K562 (cell line): Measurements from ENCODE around the gene TAF4. TPM values are rescaled to one million over a fixed set of nuclear protein-coding genes. Genes with fewer than 3 reads are reported as not detected.

Experiments
- ATAC-seq: fragments of 200-7000 bp; cut with Tn5 transposase; 3 replicates; pipeline ENCODE4 v1.9.1; 2020; ENCODE audit warnings: moderate library complexity
- BruUV-seq: library from RNA; stranded (reverse); fragments of 400-500 nt; replicated peaks from 2 replicates; lab custom pipeline; 2021; lab: Mats Ljungman, UMichigan
- CTCF ChIA-PET: fragments of 300-600 bp; formaldehyde crosslinking; extraction: SDS; loops from one replicate; lab custom pipeline; 2021; ENCODE audit warnings: low intra/inter-chr PET ratio; lab: Yijun Ruan, JAX
- POLR2A ChIA-PET: fragments of 300-600, 350-650 bp; sonication (Branson Sonifier 250); formaldehyde crosslinking; extraction: SDS; loops from one replicate; lab custom pipeline; 2021; ENCODE audit warnings: antibody characterized with exemption, inconsistent platforms; lab: Yijun Ruan, JAX
- DNase-seq, 4 experiments: peaks; one replicate each; pipeline versions ENCODE4 v3.0.0 to v3.0.0-alpha.2; 2011 to 2018; ENCODE audit warnings: low spot score in 3 of 4, mixed read lengths in 3 of 4; ENCODE audit errors: extremely low read depth in 1 of 4
- FAIRE-seq: peaks from 2 replicates; lab custom pipeline; 2011; peaks lifted over from hg19 to GRCh38; lab: Jason Lieb, UNC
- H2AFZ ChIP-seq: 2 replicates; pipeline ENCODE4 v1.6.0; 2011; ENCODE audit warnings: low read depth, low read length, control low read depth, inconsistent platforms
- H3K27ac ChIP-seq: fragments of 200-600 bp; 3 replicates; pipeline ENCODE4 v1.8.0; 2011; ENCODE audit warnings: low read depth, mild to moderate bottlenecking, control low read depth, inconsistent platforms, low read length, moderate library complexity, mixed read lengths; ENCODE audit errors: extremely low read depth
- H3K27me3 ChIP-seq, 2 experiments: fragments of 300-600 bp in 1 of 2; 2 replicates in 1 of 2; 3 replicates in 1 of 2; pipeline versions ENCODE4 v1.6.0 to v1.8.0; 2011; ENCODE audit warnings: inconsistent platforms in 2 of 2, low read length in 2 of 2, mild to moderate bottlenecking in 1 of 2, mixed read lengths in 1 of 2, moderate library complexity in 1 of 2; ENCODE audit not compliant: control insufficient read depth in 2 of 2, insufficient read depth in 2 of 2
- H3K36me3 ChIP-seq: fragments of 300-600 bp; 3 replicates; pipeline ENCODE4 v1.8.0; 2011; ENCODE audit warnings: mild to moderate bottlenecking, low read length, inconsistent platforms; ENCODE audit not compliant: control insufficient read depth, insufficient read depth
- H3K4me1 ChIP-seq, 2 experiments: fragments of 200-600 bp in 1 of 2; replicated peaks in 1 of 2; 2 replicates in 1 of 2; 3 replicates in 1 of 2; pipeline versions ENCODE4 v1.5.1 to v1.8.0; 2011; ENCODE audit warnings: inconsistent platforms in 2 of 2, low read length in 2 of 2, mild to moderate bottlenecking in 1 of 2, mixed read lengths in 1 of 2, moderate library complexity in 1 of 2; ENCODE audit not compliant: control insufficient read depth in 2 of 2, insufficient read depth in 2 of 2
- H3K4me2 ChIP-seq: 2 replicates; pipeline ENCODE4 v1.6.1; 2011; ENCODE audit warnings: low read length, control low read depth, inconsistent platforms, mixed read lengths; ENCODE audit not compliant: insufficient read depth
- H3K4me3 ChIP-seq: fragments of 200-600 bp; sonication (generic), shearing (Covaris generic); 2 replicates; pipeline ENCODE4 v1.5.1; 2016; ENCODE audit warnings: control low read depth, inconsistent platforms
- H3K79me2 ChIP-seq: fragments of 200-600 bp; 3 replicates; pipeline ENCODE4 v1.8.0; 2011; ENCODE audit warnings: low read length, inconsistent platforms; ENCODE audit not compliant: control insufficient read depth, insufficient read depth
- H3K9ac ChIP-seq, 2 experiments: 2 replicates each; pipeline versions ENCODE4 v1.6.0 to v1.6.1; 2011; ENCODE audit warnings: low read depth in 2 of 2, low read length in 2 of 2, control low read depth in 1 of 2, inconsistent platforms in 1 of 2, mild to moderate bottlenecking in 1 of 2, mixed read lengths in 1 of 2; ENCODE audit not compliant: insufficient read depth in 1 of 2
- H3K9me1 ChIP-seq: one replicate; pipeline ENCODE4 v1.6.0; 2011; ENCODE audit warnings: inconsistent platforms, mild to moderate bottlenecking, low read length, moderate library complexity; ENCODE audit not compliant: control insufficient read depth, insufficient read depth
- H3K9me3 ChIP-seq: replicated peaks from 2 replicates; pipeline ENCODE4 v1.5.1; 2011; ENCODE audit warnings: low read depth, low read length, inconsistent platforms; ENCODE audit not compliant: control insufficient read depth, insufficient read depth
- H4K20me1 ChIP-seq: replicated peaks from 2 replicates; pipeline ENCODE4 v1.6.1; 2011; ENCODE audit warnings: low read length, inconsistent platforms, mixed read lengths; ENCODE audit not compliant: control insufficient read depth, insufficient read depth
- BCOR ChIP-seq: fragments of 450-650 bp; IDR thresholded peaks from 2 replicates; pipeline ENCODE4 v1.6.1; 2016
- CHCHD3 ChIP-seq: fragments of 250-450 bp; sonication (Bioruptor Pico); IDR thresholded peaks from 2 replicates; pipeline ENCODE4 v2.1.2; 2022; ENCODE audit warnings: mild to moderate bottlenecking
- POLR2H ChIP-seq: IDR thresholded peaks from 2 replicates; pipeline ENCODE4 v1.6.1; 2016; ENCODE audit warnings: missing genetic modification characterization, low read depth, mild to moderate bottlenecking, control low read depth, missing compliant biosample characterization, moderate library complexity
- TARDBP ChIP-seq: fragments of 450-650 bp; IDR thresholded peaks from 2 replicates; pipeline ENCODE4 v1.6.1; 2016
- ZSCAN29 ChIP-seq: fragments of 450-650 bp; IDR thresholded peaks from 2 replicates; pipeline ENCODE4 v1.6.1; 2017
- WGBS: fragments of 100-300 bp; shearing (Covaris generic); methylation state at CpG from one replicate; pipeline ENCODE4 v1.1.6; 2016; ENCODE audit warnings: low coverage, mixed read lengths; ENCODE audit not compliant: insufficient coverage; ENCODE audit errors: missing lambda C conversion rate; 5-methylcytosine and 5-hydroxymethylcytosine counted together
- in situ Hi-C: fragments of 300-500 bp; cut with MboI; formaldehyde crosslinking; loops from 4 replicates; pipeline ENCODE4 v1.15.0; 2018; ENCODE audit warnings: inconsistent platforms, mixed read lengths
- intact Hi-C: fragments of 100-400 bp; cut with micrococcal nuclease; formaldehyde crosslinking; loops from 2 replicates; pipeline ENCODE4 v1.14.2; 2022
- polyA plus RNA-seq, 8 experiments: library from polyadenylated mRNA; depleted of rRNA in 4 of 8; stranded (reverse) in 5 of 8; unstranded in 3 of 8; fragments of >200 nt; fragmentation: Nextera tagmentation in 2 of 8; fragmentation: Illumina TruSeq in 1 of 8; extraction: Ambion mirVana in 2 of 8; extraction: Trizol in 1 of 8; gene quantifications; 2 replicates each; pipeline versions ENCODE4 v1.2.1 to v1.2.3, GENCODE V29; 2011 to 2014; ENCODE audit warnings: inconsistent platforms in 1 of 8, missing spikeins in 1 of 8
- total RNA-seq, 7 experiments: library from RNA; depleted of rRNA in 6 of 7; stranded (reverse); fragments of >200 nt in 6 of 7; fragmentation: Illumina TruSeq in 2 of 7; extraction: Trizol in 2 of 7; gene quantifications; 2 replicates each; pipeline versions ENCODE4 v1.2.1 to v1.2.3, GENCODE V29; 2011 to 2021; ENCODE audit warnings: low replicate concordance in 1 of 7
- TF ChIP-seq, protein P1 (sequence below): sonication (generic); formaldehyde crosslinking; IDR thresholded peaks from 2 replicates; pipeline ENCODE4 v1.8.0; 2023; ENCODE audit warnings: mild to moderate bottlenecking, missing genetic modification reagents

Gene TAF4
- total and polyA plus RNA-seq, 9 of the 15 experiments (the other 6 are each of a cell fraction or from before 2014, with no cell fraction given), result 0.44 to 28.3 (median 5.6) TPM

DNA sequence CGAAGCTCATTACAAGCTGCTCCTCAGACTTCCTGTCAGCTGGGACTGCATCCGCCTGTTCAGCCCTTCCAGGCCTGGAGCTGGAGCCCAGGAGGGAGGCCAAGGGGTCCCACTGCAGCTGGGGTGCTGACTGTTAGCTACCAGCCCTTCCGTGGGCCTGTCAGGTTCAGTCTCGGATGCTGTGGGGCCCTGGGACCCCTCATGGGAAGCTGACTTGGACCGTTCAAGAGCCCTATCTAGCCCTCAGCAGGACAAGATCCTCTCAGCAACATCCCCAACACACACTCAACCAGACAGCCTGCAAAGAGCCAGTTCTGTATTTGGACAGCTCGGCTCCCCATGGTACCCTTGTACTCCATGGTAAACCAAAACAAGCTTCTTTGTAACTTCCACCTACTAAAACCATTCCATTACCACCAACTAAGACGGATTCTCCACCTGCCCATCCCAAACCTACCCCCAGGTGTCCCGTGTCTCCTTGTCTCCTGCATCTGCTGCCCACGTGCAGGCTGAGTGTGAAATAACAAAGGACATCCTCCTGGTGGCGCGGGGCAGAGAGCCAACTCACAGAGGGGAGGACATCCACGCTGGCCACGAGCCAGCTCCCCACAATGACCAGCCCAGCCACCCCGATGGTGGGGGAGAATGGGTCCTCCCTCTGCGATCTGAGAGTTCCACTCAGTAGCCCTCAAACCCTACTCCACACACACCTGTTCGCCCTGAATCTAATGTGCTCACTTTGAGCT lies 111.2 kb downstream of the TAF4 start (continued):
- TF ChIP-seq, protein P1, sequence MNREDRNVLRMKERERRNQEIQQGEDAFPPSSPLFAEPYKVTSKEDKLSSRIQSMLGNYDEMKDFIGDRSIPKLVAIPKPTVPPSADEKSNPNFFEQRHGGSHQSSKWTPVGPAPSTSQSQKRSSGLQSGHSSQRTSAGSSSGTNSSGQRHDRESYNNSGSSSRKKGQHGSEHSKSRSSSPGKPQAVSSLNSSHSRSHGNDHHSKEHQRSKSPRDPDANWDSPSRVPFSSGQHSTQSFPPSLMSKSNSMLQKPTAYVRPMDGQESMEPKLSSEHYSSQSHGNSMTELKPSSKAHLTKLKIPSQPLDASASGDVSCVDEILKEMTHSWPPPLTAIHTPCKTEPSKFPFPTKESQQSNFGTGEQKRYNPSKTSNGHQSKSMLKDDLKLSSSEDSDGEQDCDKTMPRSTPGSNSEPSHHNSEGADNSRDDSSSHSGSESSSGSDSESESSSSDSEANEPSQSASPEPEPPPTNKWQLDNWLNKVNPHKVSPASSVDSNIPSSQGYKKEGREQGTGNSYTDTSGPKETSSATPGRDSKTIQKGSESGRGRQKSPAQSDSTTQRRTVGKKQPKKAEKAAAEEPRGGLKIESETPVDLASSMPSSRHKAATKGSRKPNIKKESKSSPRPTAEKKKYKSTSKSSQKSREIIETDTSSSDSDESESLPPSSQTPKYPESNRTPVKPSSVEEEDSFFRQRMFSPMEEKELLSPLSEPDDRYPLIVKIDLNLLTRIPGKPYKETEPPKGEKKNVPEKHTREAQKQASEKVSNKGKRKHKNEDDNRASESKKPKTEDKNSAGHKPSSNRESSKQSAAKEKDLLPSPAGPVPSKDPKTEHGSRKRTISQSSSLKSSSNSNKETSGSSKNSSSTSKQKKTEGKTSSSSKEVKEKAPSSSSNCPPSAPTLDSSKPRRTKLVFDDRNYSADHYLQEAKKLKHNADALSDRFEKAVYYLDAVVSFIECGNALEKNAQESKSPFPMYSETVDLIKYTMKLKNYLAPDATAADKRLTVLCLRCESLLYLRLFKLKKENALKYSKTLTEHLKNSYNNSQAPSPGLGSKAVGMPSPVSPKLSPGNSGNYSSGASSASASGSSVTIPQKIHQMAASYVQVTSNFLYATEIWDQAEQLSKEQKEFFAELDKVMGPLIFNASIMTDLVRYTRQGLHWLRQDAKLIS (CRISPR knock-in tag), result no peak

DNA sequence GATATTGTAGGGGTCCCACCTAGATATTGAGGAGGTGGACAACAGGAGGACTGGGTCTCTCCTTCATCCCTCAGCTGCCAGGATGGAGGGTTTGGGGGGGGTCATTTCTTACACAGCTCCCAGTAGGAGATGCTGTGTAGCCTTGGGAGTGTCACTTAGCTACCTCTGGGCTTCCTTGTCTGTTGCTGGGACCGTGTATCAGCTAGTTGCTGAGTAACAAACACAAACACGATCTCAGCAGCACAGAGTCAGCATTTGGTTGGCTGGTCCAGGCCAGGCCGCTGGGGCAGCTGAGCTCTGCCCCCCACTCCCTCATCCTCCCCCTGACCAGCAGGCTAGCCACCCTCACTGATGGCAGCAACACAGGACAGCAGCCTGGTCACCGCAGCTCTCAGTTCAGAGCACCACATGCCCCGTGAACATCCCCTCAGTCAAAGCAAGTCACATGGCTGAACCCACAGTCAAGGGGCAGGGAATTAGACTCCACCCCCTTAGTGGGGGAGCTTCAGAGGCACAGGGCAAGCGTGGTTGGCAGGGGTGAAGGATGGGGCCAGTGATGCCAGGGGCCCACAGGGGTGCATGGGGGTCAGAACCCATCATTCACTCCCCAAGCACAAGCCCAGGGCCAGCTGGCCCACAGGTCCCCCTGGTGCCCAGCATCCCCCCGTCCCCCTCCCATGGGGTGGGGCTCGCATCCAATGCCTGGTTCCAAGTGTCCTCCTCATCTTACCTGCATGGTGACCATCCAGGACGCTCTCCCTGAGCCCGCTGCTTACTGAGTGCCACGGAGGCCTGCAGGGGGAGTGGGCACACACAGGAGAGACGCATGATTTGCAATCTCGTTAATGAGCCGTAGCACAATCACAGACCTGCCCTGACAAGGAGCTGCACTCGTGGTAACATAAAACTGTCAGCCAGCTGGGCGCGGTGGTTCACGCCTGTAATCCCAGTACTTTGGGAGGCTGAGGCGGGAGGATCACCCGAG lies 112.4 kb downstream of the TAF4 start:
- no peak overlapping the region for H3K4me2 ChIP-seq

More for the DNA sequence above, 112.4 kb downstream of the TAF4 start:
- FAIRE-seq (no peak), ATAC-seq (no peak), DNase-seq (no peak)
- Histone ChIP-seq H3K79me2 (no peaks in the 10 kb centered on the region), H3K9me1 (no peaks in the 10 kb centered on the region), H3K4me1 (no peaks in the 10 kb centered on the region; a peak in 2 of 5 replicates), H2AFZ (no peak overlapping the region), H3K27me3 (peaks cover 0 to 15% of the 10 kb centered on the region in 2 experiments; a peak in 3 of 5 replicates), H3K4me3 (no peak overlapping the region), H4K20me1 (no peaks in the 10 kb centered on the region; the same call in 1 of the 2 replicates), H3K9ac (no peak overlapping the region), H3K27ac (no peak overlapping the region), H3K36me3 (no peaks in the 10 kb centered on the region), H3K9me3 (no peaks in the 10 kb centered on the region)
- intact Hi-C loops (no loop called here), in situ Hi-C loops (no loop called here)
- ChIA-PET POLR2A (no interaction called here), CTCF (no interaction called here)
- TF ChIP-seq ZSCAN29 (no peak), TARDBP (no peak), CHCHD3 (CRISPR knock-in tag) (no peak), BCOR (no peak), POLR2H (tag) (no peak)
- BruUV-seq, result no TSS peak
- 12% methylated on average over 19 of the region's 20 CpGs for WGBS
